ENCODE data around the gene RHAG. TPM values are rescaled to one million over a fixed set of nuclear protein-coding genes. Genes with fewer than 3 reads are reported as not detected.
"Not testable (repeated sequence)": the region's sequence is repeated elsewhere in the genome, so short reads cannot be mapped to it uniquely, and the experiment has no call there.

The RHAG gene
- total RNA-seq, 2 donors from 2014 or later: 0.54 TPM; not detected in 1

GRCh38 chr6:49635480-49635879, 1.2 kb downstream of the RHAG start:
- Histone ChIP-seq H3K9me3 (no peaks in the 10 kb centered on the region), H3K27me3 (no peaks in the 10 kb centered on the region), H3K4me3 (no peak overlapping the region), H3K4me1 (no peaks in the 10 kb centered on the region), H3K36me3 (no peaks in the 10 kb centered on the region), H3K9ac (ENCODE audit: low read depth in 2 of 2, low read length in 2 of 2) (no peak overlapping the region), H3K27ac (no peak overlapping the region)
- TF ChIP-seq, protein P1, sequence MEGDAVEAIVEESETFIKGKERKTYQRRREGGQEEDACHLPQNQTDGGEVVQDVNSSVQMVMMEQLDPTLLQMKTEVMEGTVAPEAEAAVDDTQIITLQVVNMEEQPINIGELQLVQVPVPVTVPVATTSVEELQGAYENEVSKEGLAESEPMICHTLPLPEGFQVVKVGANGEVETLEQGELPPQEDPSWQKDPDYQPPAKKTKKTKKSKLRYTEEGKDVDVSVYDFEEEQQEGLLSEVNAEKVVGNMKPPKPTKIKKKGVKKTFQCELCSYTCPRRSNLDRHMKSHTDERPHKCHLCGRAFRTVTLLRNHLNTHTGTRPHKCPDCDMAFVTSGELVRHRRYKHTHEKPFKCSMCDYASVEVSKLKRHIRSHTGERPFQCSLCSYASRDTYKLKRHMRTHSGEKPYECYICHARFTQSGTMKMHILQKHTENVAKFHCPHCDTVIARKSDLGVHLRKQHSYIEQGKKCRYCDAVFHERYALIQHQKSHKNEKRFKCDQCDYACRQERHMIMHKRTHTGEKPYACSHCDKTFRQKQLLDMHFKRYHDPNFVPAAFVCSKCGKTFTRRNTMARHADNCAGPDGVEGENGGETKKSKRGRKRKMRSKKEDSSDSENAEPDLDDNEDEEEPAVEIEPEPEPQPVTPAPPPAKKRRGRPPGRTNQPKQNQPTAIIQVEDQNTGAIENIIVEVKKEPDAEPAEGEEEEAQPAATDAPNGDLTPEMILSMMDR (IDR thresholded peaks at IDR 0.05): no peak
- no peak for DNase-seq
- intact Hi-C loops (cut with DNase I): no loop called here

- H3K4me3 ChIP-seq: no peak overlapping the region
- no peaks in the 10 kb centered on the region for H3K4me1 ChIP-seq
- TF ChIP-seq, protein P1 (IDR thresholded peaks at IDR 0.05): no peak
- no peak for DNase-seq
- H3K9me3 ChIP-seq: no peaks in the 10 kb centered on the region
- H3K27ac ChIP-seq: no peak overlapping the region
- no peaks in the 10 kb centered on the region for H3K27me3 ChIP-seq
- intact Hi-C loops (cut with DNase I): no loop called here
- no peaks in the 10 kb centered on the region for H3K36me3 ChIP-seq
- no peak overlapping the region for H3K9ac ChIP-seq (ENCODE audit: low read depth in 2 of 2, low read length in 2 of 2)
Observed at GRCh38 chr6:49634836-49635218, 1.8 kb downstream of the RHAG start.

- Histone ChIP-seq H3K27me3 (no peaks in the 10 kb centered on the region), H3K4me3 (no peak overlapping the region), H3K9ac (ENCODE audit: low read depth in 2 of 2, low read length in 2 of 2) (no peak overlapping the region), H3K27ac (no peak overlapping the region), H3K4me1 (no peaks in the 10 kb centered on the region), H3K36me3 (no peaks in the 10 kb centered on the region), H3K9me3 (no peaks in the 10 kb centered on the region)
- DNase-seq: no peak
- intact Hi-C loops (cut with DNase I): no loop called here
- TF ChIP-seq, protein P1 (IDR thresholded peaks at IDR 0.05): no peak
Observed at GRCh38 chr6:49634092-49634835, 2.4 kb downstream of the RHAG start.

- no peaks in the 10 kb centered on the region for H3K36me3 ChIP-seq
- H3K4me1 ChIP-seq: no peaks in the 10 kb centered on the region
- TF ChIP-seq, protein P1 (IDR thresholded peaks at IDR 0.05): no peak
- DNase-seq: no peak
- no peak overlapping the region for H3K9ac ChIP-seq (ENCODE audit: low read depth in 2 of 2, low read length in 2 of 2)
- no peaks in the 10 kb centered on the region for H3K9me3 ChIP-seq
- no peak overlapping the region for H3K4me3 ChIP-seq
- intact Hi-C loops (cut with DNase I): no loop called here
- H3K27me3 ChIP-seq: no peaks in the 10 kb centered on the region
- H3K27ac ChIP-seq: no peak overlapping the region
Observed at GRCh38 chr6:49633541-49633940, 3.1 kb downstream of the RHAG start.

- Histone ChIP-seq H3K9ac (ENCODE audit: low read depth in 2 of 2, low read length in 2 of 2) (no peak overlapping the region), H3K27ac (no peak overlapping the region), H3K9me3 (no peaks in the 10 kb centered on the region), H3K27me3 (no peaks in the 10 kb centered on the region), H3K4me1 (no peaks in the 10 kb centered on the region), H3K4me3 (no peak overlapping the region), H3K36me3 (no peaks in the 10 kb centered on the region)
- intact Hi-C loops (cut with DNase I): no loop called here
- TF ChIP-seq, protein P1 (IDR thresholded peaks at IDR 0.05): no peak
- DNase-seq: no peak
Observed at GRCh38 chr6:49632727-49633126, 3.9 kb downstream of the RHAG start.

- intact Hi-C loops (cut with DNase I): loop anchor here (10.0 kb wide), 1 partner anchor 215 kb away; no protein-coding TSS in a partner anchor
- not testable (repeated sequence) for DNase-seq, H3K27me3 ChIP-seq
Observed at GRCh38 chr6:49629485-49630088, 7.1 kb downstream of the RHAG start.

More at GRCh38 chr6:49629485-49630088, 7.1 kb downstream of the RHAG start:
- H3K4me3 ChIP-seq; H3K36me3 ChIP-seq; H3K9me3 ChIP-seq; H3K9ac ChIP-seq (ENCODE audit: low read depth in 2 of 2, low read length in 2 of 2); H3K27ac ChIP-seq; H3K4me1 ChIP-seq: not testable (repeated sequence)
